ENCODE results near the gene ABLIM1. TPM values are rescaled to one million over a fixed set of nuclear protein-coding genes. Genes with fewer than 3 reads are reported as not detected.

Gene ABLIM1
- total and polyA plus RNA-seq, 2 experiments from 2014 or later = 21.9 to 45.1 TPM

GRCh38 chr10:114442091-114442630, 215.9 kb downstream of the ABLIM1 start (continued):
- TF ChIP-seq ZNF462 (CRISPR knock-in tag; IDR thresholded peaks at IDR 0.05) (no peak), NANOG (IDR thresholded peaks at IDR 0.05; ENCODE audit: borderline replicate concordance) (no peak)

- ATAC-seq = no peak
- TF ChIP-seq JUNB (IDR thresholded peaks at IDR 0.05; ENCODE audit: unreplicated experiment) (no peak), EZH2phosphoT487 (IDR thresholded peaks at IDR 0.05; ENCODE audit: unreplicated experiment) (no peak), POLR2AphosphoS5 (IDR thresholded peaks at IDR 0.05; ENCODE audit: low read depth) (no peak), CREB1 (CRISPR knock-in tag; IDR thresholded peaks at IDR 0.05; ENCODE audit: low read depth) (no peak), NANOG (IDR thresholded peaks at IDR 0.05; ENCODE audit: borderline replicate concordance) (no peak), EZH2 (IDR thresholded peaks at IDR 0.05; ENCODE audit: low read depth, unreplicated experiment) (no peak), ETS1 (IDR thresholded peaks at IDR 0.05) (no peak), REST (IDR thresholded peaks at IDR 0.05; ENCODE audit: unreplicated experiment) (no peak), ZNF114 (CRISPR knock-in tag; IDR thresholded peaks at IDR 0.05) (no peak), ZNF331 (CRISPR knock-in tag; IDR thresholded peaks at IDR 0.05; ENCODE audit: low read depth) (no peak), CTCF (conservative IDR thresholded peaks at IDR 0.05; ENCODE audit: low read depth in 2 of 2) (no peak)
Observed at GRCh38 chr10:114441107-114441506, 217.0 kb downstream of the ABLIM1 start.

More at GRCh38 chr10:114441107-114441506, 217.0 kb downstream of the ABLIM1 start:
- H3K4me2 ChIP-seq = no peak overlapping the region
- peaks cover 2% of the 10 kb centered on the region; the same call in 1 of the 2 replicates for H3K36me3 ChIP-seq (ENCODE audit: insufficient read depth)
- H4K20me1 ChIP-seq (replicated peaks; ENCODE audit: insufficient read depth) = no peaks in the 10 kb centered on the region; the same call in 1 of the 2 replicates
- no peak overlapping the region for H3K4me3 Mint-ChIP-seq
- no peaks in the 10 kb centered on the region for H3K9me3 Mint-ChIP-seq
- no peak overlapping the region for H3K4me3 ChIP-seq
- H3K4me1 Mint-ChIP-seq = no peaks in the 10 kb centered on the region; the same call in 2 of the 3 replicates
- H2AFZ ChIP-seq = no peak overlapping the region
- H3K4me1 ChIP-seq (ENCODE audit: insufficient read depth) = no peaks in the 10 kb centered on the region
- H3K27me3 ChIP-seq (ENCODE audit: insufficient read depth) = no peaks in the 10 kb centered on the region
- DNase-seq (ENCODE audit: low spot score) = no peak
- no peaks in the 10 kb centered on the region for H3F3A ChIP-seq (replicated peaks; ENCODE audit: low read depth)
- peaks cover 29% of the 10 kb centered on the region; the same call in 2 of the 3 replicates for H3K36me3 Mint-ChIP-seq (ENCODE audit: low read depth)
- peaks cover 2% of the 10 kb centered on the region for H3K27me3 Mint-ChIP-seq (ENCODE audit: insufficient read depth, low read depth, poor library complexity)
- H3K79me2 ChIP-seq (replicated peaks; ENCODE audit: insufficient read depth) = no peaks in the 10 kb centered on the region
- no peaks in the 10 kb centered on the region for H3K9me2 ChIP-seq (ENCODE audit: insufficient read depth)
- no peak overlapping the region for H3K27ac Mint-ChIP-seq
- H3K27ac ChIP-seq (ENCODE audit: low read depth) = no peak overlapping the region
